Omental fat pad (tissue), 4 donors: ENCODE results near the gene LIF. TPM values are rescaled to one million over a fixed set of nuclear protein-coding genes. Genes with fewer than 3 reads are reported as not detected.

Source experiments
- ATAC-seq: fragments of 150-250 bp; one replicate; pipeline ENCODE4 v1.9.1; 2016; ENCODE audit warnings: mild to moderate bottlenecking, moderate library complexity; ENCODE audit not compliant: low FRiP score
- DNase-seq: peaks from one replicate; pipeline ENCODE4 v3.0.0-alpha.2; 2019; ENCODE audit warnings: low spot score
- CTCF ChIP-seq, 3 donors: fragments of 450-650 bp; IDR thresholded peaks; one replicate each; pipeline ENCODE4 v1.5.1; 2016 to 2017; ENCODE audit warnings: antibody characterized with exemption in 3 of 3, mild to moderate bottlenecking in 3 of 3, moderate library complexity in 2 of 3
- total RNA-seq, 4 donors: library from RNA; depleted of rRNA; stranded (reverse); fragments of >200 nt; gene quantifications; one replicate each; pipeline ENCODE4 v1.1.0, GENCODE V29; 2016

The LIF gene
- total RNA-seq, 4 donors from 2014 or later = 1.3 to 74.7 (median 24.4) TPM

GRCh38 chr22:30288419-30289140 is 42.0 kb upstream of the LIF start:
- no peak for DNase-seq
- no peak for TF ChIP-seq CTCF (IDR thresholded peaks at IDR 0.05)
- ATAC-seq = no peak

- DNase-seq (peak; percentile 84), ATAC-seq (peak; percentile 52)
- TF ChIP-seq CTCF (IDR thresholded peaks at IDR 0.05) = peak in 1 of 3 donors; percentile 42
Measured at GRCh38 chr22:30287648-30288418, 41.3 kb upstream of the LIF start.

GRCh38 chr22:30286813-30287647 is 40.5 kb upstream of the LIF start:
- peak; percentile 74 for DNase-seq

GRCh38 chr22:30286331-30286730 is 39.8 kb upstream of the LIF start:
- TF ChIP-seq CTCF (IDR thresholded peaks at IDR 0.05) = no peak
- DNase-seq (no peak), ATAC-seq (no peak)

More at GRCh38 chr22:30286813-30287647, 40.5 kb upstream of the LIF start:
- TF ChIP-seq CTCF (IDR thresholded peaks at IDR 0.05) = peak in 2 of 3 donors; percentile 85 to 93
- ATAC-seq = no peak

- ATAC-seq (no peak), DNase-seq (no peak)
- TF ChIP-seq CTCF (IDR thresholded peaks at IDR 0.05) = no peak
Measured at GRCh38 chr22:30285846-30286200, 39.3 kb upstream of the LIF start.

GRCh38 chr22:30285176-30285845 is 38.8 kb upstream of the LIF start:
- ATAC-seq (no peak), DNase-seq (no peak)
- no peak for TF ChIP-seq CTCF (IDR thresholded peaks at IDR 0.05)
